Lower leg skin (tissue), 3 donors: Measurements from ENCODE around the gene SEPTIN11.

Source experiments
- CTCF ChIP-seq, 3 donors: fragments of 450-650 bp; IDR thresholded peaks; one replicate each; pipeline ENCODE4 v1.5.1; 2016; ENCODE audit warnings: antibody characterized with exemption in 3 of 3, mild to moderate bottlenecking in 3 of 3, moderate library complexity in 2 of 3
- POLR2A ChIP-seq, 2 donors: fragments of 450-650 bp; IDR thresholded peaks; one replicate each; pipeline ENCODE4 v1.6.1; 2016 to 2017; ENCODE audit warnings: antibody characterized with exemption in 2 of 2, mild to moderate bottlenecking in 1 of 2, moderate library complexity in 1 of 2

- no peak for TF ChIP-seq POLR2A (IDR thresholded peaks at IDR 0.05)
- no peak for TF ChIP-seq CTCF (IDR thresholded peaks at IDR 0.05)
Observed at GRCh38 chr4:76909711-76910110, 39.8 kb upstream of the SEPTIN11 start.
